ENCODE data around the gene EPB41L5.
"Not testable (repeated sequence)": the region's sequence is repeated elsewhere in the genome, so short reads cannot be mapped to it uniquely, and the experiment has no call there.

EPB41L5 gene

GRCh38 chr2:120029672-120030640, 17.1 kb downstream of the EPB41L5 start:
- no peak for DNase-seq

DNA sequence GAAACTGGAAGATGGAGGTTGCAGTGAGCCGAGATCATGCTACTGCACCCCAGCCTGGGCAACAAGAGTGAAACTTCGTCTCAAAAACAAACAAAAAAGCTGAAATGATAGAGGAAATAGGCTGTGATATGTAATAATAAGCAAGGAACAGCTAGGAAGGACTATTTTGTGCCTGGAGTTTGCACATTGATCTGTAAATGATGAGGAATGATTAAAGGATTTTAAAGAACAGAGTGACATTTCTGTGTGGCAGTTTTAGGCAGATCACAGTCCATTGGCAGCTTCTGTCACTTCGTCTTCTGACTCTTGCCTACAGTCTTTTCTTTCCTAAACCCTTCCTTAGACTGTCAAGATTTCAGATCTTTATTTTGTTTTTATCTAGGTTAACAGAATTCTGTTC, 19.4 kb downstream of the EPB41L5 start:
- DNase-seq: no peak

DNA sequence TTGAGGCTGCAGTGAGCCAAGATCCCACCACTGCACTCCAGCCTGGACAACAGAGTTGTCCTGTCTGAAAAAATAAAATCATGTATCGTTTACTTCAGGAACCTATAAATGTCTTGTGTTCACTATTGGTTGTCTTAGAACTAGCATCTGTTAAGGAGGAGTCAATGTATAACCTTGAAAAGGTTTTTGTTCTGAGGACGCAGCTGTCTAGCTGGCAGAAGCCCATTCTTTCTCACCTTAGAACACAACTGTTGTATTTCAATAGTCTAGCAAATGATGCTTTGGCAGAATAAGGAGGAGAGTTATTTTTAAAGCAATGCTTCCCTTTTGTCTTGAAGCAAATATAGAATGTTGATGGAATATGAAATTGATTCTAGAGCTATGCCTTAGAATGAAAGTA, 21.1 kb downstream of the EPB41L5 start:
- no peak for DNase-seq

- no peak for DNase-seq
Observed at GRCh38 chr2:120034621-120035020, 21.7 kb downstream of the EPB41L5 start.

- no peak for DNase-seq
Observed at GRCh38 chr2:120036145-120036544, 23.3 kb downstream of the EPB41L5 start.

DNA sequence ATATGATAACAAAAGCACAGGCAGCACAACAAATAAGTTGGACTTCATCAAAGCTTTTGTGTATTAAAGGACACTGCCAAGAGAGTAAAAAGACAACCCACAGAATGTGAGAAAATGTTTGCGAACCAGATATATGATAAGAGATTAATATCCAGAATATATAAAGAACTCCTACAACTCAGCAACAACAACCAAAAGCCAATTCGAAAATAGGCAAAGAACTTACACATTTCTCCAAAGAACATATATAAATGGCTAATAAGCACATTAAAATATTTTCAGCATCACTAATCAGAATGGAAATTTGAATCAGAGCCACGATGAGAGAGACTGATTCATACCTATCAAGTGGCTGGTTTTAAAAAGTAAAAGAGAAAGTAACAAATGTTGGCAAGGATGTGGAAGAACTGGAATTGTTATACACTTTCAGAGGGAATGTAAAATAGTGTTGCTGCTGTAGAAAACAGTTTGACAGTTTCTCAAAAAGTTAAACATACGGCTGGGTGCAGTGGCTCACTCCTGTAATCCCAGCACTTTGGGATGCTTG, 25.2 kb downstream of the EPB41L5 start:
- DNase-seq: no peak

GRCh38 chr2:120042359-120042758, 29.5 kb downstream of the EPB41L5 start:
- DNase-seq: no peak

DNA sequence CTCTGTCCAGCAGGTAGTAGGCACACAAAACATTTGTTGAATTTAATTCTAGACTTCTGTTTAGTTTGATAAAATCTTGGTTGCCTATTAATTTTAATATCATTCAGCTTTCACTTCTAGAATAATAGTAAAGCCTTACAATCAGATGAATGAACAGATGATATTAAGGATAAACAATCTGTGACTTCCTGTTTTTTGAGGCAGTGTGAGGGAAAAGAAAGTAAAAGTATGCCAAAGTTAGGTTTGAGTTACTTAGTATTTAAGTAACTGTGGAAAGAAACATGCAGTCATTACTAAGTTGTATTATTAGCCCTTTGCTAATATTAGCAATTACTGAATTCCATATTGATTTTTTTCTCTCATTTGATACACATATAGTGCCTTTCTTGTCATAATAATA, 31.5 kb downstream of the EPB41L5 start:
- DNase-seq: no peak

- DNase-seq: not testable (repeated sequence)
Observed at GRCh38 chr2:120045775-120046174, 32.9 kb downstream of the EPB41L5 start.

DNA sequence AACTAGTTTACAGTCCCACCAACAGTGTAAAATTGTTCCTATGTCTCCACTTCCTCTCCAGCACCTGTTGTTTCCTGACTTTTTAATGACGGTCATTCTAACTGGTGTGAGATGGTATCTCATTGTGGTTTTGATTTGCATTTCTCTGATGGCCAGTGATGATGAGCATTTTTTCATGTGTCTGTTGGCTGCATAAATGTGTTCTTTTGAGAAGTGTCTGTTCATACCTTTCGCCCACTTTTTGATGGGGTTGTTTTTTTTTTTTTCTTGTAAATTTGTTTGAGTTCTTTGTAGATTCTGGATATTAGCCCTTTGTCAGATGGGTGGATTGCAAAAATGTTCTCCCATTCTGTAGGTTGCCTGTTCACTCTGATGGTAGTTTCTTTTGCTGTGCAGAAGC, 33.4 kb downstream of the EPB41L5 start:
- not testable (repeated sequence) for DNase-seq

DNA sequence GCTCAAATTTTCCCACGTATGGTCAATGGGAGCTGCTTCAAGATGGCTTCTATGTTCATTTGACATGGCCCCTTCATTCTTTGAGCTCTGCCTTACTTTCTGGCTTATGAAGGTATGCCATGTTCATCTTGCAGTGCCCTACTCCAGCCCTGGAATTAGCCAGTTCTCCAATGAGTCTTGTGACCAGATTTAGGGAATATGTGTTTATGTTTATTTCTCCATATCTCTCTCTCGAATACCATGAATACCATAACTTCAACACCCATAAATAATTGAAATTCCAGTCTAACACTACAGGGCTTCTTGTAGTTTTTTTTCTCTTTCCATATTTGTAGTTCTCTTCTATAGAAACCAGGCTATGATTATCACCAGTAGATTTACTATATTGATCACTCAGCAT, 39.7 kb downstream of the EPB41L5 start:
- no peak for DNase-seq

- no peak for DNase-seq
Observed at GRCh38 chr2:120053891-120054290, 41.0 kb downstream of the EPB41L5 start.

DNA sequence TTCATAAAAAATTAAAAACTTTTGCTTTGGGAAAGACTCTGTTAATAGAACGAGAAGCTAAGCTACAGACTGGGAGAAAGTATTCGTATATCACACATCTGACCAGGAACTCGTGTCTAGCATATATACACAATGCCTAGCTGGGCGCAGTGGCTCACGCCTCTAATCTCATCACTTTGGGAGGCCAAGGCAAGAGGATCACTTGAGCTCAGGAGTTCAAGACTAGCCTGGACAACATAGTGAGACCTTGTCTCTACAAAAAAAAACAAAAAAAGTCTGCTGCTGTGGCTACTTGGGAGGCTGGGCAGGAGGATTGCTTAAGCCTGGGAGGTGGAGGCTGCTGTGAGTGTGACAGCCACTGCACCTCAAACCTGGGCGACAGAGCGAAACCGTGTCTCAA, 46.6 kb downstream of the EPB41L5 start:
- DNase-seq: no peak

DNA sequence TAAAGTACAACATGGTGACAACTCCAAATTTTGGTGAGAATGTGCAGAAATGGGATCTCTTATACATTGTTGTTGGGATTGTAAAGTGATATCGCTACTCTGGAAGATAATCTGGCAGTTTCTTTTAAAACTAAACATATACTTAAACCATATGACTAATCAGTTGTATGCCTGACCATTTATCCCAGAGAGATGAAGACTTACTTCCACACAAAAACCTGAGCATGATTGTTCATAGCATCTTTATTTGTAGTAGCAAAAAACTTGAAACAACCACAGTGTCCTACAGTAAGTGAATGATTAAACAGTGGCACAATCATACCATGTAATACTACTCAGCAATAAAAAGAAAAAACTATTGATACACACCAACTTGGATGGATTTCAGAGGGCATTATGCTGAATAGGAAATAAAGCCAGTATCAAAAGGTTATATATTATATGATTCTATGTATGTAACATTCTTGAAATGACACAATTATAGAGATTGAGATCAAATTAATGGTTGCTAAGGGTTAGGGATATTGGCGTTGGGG, 47.3 kb downstream of the EPB41L5 start:
- no peak for DNase-seq

DNA sequence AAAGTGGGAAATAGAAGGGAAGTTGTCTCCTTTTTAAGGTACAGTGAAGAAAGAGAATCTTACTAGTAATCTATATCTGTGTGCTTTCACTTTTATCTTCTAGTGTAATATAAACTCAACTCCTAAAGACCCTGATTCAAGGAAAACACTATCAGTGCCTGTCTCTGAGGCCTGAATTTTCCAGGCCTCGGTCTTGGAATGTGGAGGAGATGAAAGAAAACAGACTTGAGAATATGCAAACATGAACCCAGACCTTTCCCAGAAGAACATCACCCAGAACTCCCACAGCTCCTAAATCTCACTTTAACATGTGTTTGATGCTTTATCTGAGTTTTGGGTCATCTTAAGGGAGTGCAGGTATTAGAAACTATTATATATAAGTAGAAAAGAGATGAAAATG, 51.8 kb downstream of the EPB41L5 start:
- no peak for DNase-seq

DNA sequence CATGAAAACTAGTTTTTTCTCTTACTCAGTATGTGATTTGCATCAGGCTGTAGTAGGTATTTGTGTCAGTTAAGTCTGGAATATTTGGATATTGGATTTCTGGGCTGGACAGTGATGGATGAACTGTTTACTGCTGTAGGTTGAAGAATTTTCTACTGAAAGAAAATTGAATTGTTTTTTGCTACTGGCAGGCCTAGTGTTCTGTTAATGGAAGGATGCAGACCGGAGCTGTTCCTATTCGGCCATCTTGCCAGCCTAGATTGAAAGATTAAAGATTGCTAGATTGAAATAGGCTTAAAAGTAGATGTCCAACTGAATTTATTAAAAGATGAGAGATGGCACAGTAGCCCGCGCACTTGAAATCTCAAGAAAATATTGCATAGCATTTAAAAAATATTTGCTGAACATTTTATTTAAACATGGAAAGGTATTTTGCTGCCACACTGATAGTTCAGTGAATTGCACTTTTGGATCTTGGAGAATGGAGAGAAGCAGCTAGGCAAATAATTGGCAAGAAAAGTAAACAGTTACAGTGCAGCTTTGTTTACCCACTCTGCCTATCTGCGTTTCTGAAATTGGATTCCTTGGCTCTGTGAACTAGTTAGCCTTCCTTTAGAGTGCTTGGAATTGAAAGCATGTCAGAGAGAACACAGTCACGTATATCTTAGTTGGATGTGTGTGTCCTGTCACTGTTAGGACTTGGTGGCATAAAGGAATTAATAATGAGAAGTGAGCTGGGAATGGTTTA, 54.1 kb downstream of the EPB41L5 start:
- DNase-seq: peak; percentile 32

DNA sequence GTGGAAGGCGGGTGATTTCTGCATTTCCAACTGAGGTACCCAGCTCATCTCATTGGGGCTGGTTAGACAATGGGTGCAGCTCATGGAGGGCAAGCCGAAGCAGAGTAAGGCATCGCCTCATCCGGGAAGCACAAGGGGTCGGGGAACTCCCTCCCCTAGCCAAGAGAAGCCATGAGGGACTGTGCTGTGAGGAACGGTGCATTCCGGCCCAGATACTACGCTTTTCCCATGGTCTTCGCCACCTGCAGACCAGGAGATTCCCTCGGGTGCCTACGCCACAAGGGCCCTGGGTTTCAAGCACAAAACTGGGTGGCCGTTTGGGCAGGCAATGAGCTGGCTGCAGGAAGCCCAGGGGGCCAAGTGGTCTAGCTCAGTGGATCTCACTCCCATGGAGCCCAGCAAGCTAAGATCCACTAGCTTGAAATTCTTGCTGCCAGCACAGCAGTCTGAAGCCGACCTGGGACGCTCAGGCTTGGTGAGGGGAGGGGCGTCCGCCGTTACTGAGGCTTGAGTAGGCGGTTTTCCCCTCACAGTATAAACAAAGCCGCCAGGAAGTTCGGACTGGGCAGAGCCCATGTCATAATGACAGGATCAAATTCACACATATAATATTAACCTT, 55.3 kb downstream of the EPB41L5 start:
- DNase-seq: peak; percentile 19

- DNase-seq: no peak
Observed at GRCh38 chr2:120075545-120075944, 62.7 kb downstream of the EPB41L5 start.

DNA sequence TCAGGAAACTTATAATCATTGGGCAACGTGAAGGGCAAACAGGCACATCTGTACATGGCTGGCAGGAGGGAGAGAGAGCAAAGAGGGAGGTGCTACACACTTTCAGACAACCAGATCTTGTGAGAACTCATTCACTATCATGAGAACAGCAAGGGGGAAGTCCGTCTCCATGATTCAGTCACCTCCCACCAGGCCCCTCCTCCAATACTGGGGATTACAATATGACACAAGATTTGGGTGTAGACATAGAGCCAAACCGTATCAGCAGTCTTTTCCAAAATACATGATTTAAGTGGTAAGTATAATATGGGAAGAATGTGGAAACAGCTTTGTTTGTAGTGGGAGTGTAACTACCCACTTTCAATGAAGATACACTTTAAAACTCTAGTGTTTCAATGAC, 65.0 kb downstream of the EPB41L5 start:
- no peak for DNase-seq

- no peak for DNase-seq
Observed at GRCh38 chr2:120079647-120080046, 66.8 kb downstream of the EPB41L5 start.

DNA sequence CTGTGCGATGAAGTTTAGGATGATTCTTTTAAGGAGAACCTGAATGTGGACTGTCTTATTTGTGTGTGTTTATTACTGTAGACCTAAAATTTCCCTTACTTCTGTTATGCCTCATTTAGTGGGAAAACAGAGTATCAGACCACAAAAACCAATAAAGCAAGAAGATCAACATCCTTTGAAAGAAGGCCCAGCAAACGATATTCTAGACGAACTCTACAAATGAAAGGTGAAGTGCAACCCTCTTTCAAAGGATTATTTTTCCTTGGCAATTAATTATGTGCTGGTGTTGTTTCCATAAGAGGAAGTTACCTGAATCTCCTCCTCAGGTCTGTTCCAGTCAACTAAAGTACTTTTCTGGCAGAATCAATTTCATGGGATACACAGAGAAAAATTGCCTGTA, 78.6 kb downstream of the EPB41L5 start:
- DNase-seq: no peak

DNA sequence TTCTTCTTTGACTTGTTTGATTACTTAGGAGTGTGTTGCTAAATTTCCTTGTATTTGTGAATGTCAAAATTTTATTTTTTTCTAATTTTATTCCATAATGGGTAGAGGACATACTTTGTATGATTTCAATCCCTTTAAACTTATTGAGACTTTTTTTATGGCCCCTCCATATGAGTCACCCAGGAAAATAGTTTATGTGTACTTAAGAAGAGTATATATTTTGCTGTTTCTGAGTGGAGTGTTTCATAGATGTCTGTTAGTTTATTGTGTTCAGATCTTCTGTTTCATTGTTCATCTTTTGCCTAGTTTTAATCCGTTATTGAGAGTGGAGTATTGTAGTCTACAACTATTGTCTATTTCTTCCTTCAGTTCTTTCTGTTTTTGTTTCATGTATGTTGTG, 81.9 kb downstream of the EPB41L5 start:
- DNase-seq: no peak

- DNase-seq: no peak
Observed at GRCh38 chr2:120100627-120101026, 87.8 kb downstream of the EPB41L5 start.
